D341Med (cell line): ENCODE measurements around the gene PHLDA2.

Experiments
- DNase-seq: peaks from one replicate; pipeline ENCODE4 v3.0.0; 2012; ENCODE audit warnings: low spot score

Gene PHLDA2

GRCh38 chr11:2897048-2897447 is 32.2 kb downstream of the PHLDA2 start:
- no peak for DNase-seq

- no peak for DNase-seq
Observed at GRCh38 chr11:2896047-2896446, 33.2 kb downstream of the PHLDA2 start.

DNA sequence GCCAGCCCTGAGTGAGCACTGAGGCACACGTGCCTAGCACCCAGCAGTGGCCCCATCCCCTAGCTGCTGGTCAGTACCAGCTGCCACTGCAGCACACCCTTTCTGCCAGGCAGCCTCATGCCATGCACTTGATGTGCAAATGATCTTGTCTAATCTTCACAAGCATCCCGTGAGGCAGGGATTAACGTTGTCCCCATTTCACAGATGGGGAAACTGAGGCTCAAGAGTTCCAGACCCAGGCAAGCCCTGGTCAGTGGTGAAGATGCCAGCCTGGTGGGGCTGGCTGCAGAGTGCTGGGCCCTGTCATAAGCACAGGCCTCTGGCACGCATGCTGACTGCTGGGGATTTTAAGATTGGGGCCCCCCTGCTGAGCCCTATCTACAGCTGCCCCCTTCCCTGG is 35.3 kb downstream of the PHLDA2 start:
- DNase-seq: no peak

DNA sequence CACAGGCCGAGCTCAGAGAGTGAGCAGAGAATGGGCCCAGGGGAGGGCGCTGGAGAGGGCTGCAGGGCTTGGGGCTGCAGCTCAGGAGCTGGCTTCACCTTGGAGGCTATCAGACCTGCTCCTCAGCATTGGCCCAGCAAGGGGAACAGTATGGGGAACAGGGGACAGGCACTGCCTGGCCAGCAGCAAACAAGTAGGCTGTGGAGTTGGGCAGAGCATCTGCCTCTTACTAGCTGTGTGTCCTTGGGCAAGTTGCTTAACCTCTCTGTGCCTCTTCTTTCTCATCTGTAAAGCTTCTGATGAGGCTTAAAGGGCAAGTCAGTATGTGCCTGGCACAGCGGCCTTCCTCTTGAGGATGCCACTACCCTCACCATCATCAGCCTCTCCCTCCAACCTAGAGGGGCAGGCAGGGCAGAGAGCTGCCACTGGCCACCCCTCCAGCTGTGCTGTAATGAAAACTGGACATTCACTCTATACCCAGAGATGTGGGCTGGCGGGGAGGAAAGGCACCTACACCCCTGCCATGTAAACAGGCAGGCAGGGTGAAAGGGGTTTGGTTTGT is 36.2 kb downstream of the PHLDA2 start:
- DNase-seq: no peak

GRCh38 chr11:2892215-2892966 is 36.8 kb downstream of the PHLDA2 start:
- DNase-seq: peak; percentile 89

GRCh38 chr11:2891326-2892214 is 37.6 kb downstream of the PHLDA2 start:
- DNase-seq: no peak

- DNase-seq: no peak
Observed at GRCh38 chr11:2890466-2891294, 38.5 kb downstream of the PHLDA2 start.

- DNase-seq: no peak
Observed at GRCh38 chr11:2889362-2890273, 39.6 kb downstream of the PHLDA2 start.

GRCh38 chr11:2888266-2888968 is 40.8 kb downstream of the PHLDA2 start:
- peak; percentile 85 for DNase-seq

GRCh38 chr11:2887515-2888195 is 41.6 kb downstream of the PHLDA2 start:
- DNase-seq: no peak

- no peak for DNase-seq
Observed at GRCh38 chr11:2886936-2887335, 42.3 kb downstream of the PHLDA2 start.

- peak; percentile 63 for DNase-seq
Observed at GRCh38 chr11:2886191-2886894, 42.9 kb downstream of the PHLDA2 start.

DNA sequence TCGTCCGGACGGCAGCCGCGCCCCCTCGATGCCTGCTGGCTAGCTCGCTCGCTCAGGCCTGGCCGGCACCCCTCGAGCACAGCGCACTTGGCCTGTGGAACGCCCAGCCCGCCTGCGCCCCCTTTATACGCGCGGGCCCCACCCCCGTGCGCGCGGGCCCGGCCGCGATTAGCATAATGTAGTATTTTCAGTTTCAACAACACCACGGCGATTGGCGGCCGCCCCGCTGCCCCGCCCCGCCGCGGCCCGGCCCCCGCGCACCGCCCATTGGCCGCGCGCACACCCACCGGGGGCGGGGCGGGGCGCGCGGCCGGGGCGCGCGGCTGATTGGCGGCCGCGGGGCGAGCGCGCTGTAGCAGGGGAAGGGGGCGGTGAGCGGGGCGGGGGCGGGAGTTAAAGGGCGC is 43.5 kb downstream of the PHLDA2 start, which contains the start of gene CDKN1C:
Gene CDKN1C (minus strand): TSS at position 98 of the 404 bp plus-strand sequence. CDS start 319 bp downstream, outside the sequence.
- DNase-seq: peak; percentile 96

DNA sequence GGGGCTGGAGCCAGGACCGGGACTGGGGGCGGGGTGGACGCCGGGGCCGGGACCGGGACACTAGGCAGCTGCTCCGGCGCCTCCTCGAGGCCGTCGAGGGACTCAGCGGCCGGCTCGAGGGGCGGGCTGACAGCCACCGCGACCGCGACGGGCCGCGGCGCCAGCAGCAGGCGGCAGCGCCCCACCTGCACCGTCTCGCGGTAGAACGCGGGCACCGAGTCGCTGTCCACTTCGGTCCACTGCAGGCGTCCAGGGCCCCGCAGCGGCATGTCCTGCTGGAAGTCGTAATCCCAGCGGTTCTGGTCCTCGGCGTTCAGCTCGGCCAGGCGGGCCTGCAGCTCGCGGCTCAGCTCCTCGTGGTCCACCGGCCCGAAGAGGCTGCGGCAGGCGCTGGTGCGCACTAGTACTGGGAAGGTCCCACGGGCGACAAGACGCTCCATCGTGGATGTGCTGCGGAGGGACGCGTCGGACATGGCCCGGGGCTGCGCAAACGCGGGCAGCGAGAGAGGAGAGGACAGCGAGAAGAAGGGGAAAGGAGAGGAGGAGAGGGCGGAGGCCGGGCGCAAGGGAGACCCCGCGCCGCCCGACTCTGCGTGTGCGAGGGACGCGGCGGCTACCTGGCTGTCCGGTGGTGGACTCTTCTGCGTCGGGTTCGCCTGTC is 44.1 kb downstream of the PHLDA2 start:
- DNase-seq: peak; percentile 77

DNA sequence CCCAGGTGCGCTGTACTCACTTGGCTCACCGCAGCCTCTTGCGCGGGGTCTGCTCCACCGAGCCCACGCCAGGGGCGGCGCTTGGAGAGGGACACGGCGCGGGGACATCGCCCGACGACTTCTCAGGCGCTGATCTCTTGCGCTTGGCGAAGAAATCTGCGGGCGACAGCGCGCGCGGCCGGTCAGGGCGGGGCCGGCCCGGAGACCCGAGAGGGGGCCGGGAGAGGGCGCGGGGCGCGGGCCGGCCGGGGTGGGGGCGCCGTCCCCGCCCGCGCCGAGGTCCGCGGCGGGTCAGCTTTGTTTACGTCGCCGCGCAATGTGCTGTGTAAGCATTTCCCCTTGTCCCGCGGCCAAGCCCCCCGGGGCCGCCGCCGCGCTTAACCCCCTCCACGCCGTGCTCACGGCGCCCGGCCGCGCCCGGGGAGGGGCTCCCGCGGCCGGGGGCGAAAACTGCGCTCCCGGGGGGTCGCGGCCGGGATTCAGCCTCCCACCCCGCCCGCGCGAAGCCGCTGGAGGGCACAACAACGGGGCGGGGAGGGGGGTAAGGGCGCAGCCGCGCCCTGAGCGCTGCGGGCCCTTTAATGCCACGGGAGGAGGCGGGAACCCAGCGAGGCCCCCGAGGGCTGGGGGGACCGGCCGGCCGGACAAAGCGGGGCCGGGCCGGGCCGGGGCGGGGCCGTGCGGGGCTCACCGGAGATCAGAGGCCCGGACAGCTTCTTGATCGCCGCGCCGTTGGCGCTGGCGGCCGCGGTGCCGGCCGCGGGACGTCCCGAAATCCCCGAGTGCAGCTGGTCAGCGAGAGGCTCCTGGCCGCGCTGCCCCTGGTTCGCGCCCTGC is 45.0 kb downstream of the PHLDA2 start:
- no peak for DNase-seq

GRCh38 chr11:2883640-2883978 is 45.6 kb downstream of the PHLDA2 start:
- no peak for DNase-seq

DNA sequence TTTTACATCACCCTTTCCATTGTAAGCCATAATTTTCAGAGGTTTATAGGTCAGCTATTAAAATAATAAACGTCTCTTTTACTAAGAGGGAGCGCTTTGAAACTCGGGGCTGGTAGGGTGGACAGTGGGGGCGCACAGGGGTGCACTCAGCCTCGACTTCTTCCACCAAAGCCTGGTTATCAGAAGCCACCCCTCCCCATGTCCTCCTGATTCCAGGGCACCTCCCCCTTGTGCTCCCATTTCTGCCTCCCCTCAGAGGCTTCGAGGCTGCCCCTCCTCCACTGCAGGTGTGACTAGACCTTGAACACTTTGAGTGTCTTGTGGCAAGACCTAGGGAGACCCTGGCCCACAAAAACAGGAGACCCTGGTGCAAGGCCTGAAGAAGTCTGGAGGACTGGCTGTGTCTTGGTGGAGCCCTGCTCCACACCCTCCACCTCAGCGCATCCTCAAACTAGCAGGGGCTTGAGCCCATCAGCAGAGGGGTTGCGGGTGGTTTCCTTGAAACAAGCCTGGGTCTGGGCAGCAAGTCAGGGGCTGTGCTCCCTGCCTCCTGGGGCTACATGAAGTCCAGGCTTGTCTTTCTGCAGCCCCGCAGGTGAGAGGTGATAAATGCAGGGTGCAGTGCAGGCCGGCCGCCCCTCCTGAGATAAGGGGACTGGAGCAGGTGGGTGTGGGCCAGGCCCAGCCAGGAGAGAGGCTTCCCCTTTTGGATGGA is 46.7 kb downstream of the PHLDA2 start:
- DNase-seq: no peak
